PC-3 (cell line): ENCODE measurements around the gene CEACAM3. TPM values are rescaled to one million over a fixed set of nuclear protein-coding genes. Genes with fewer than 3 reads are reported as not detected.

Experiments used
- ATAC-seq: fragments of 200-7000 bp; cut with Tn5 transposase; 2 replicates; pipeline ENCODE4 v1.9.1; 2020; ENCODE audit warnings: mild to moderate bottlenecking, moderate library complexity
- BruUV-seq: library from RNA; stranded (reverse); fragments of 400-500 nt; replicated peaks from 2 replicates; lab custom pipeline; 2021; lab: Mats Ljungman, UMichigan
- CTCF ChIA-PET: fragments of 300-600 bp; sonication (Branson Sonifier 250); formaldehyde crosslinking; loops from one replicate; lab custom pipeline; 2022; ENCODE audit warnings: antibody characterized with exemption; lab: Charles Lee
- POLR2A ChIA-PET: fragments of 300-600 bp; sonication (Branson Sonifier 250); formaldehyde crosslinking; loops from one replicate; lab custom pipeline; 2022; ENCODE audit warnings: antibody characterized with exemption; ENCODE audit not compliant: unreplicated experiment; lab: Charles Lee
- DNase-seq: peaks from one replicate; pipeline ENCODE4 v3.0.0-alpha.2; 2015
- H2AFZ ChIP-seq: fragments of 300-600 bp; sonication (generic); 2 replicates; pipeline ENCODE4 v1.6.0; 2016; ENCODE audit warnings: antibody characterized with exemption, low read length
- H3F3A ChIP-seq: fragments of 300-600 bp; sonication (generic); one replicate; pipeline ENCODE4 v1.6.0; 2017; ENCODE audit warnings: antibody characterized with exemption, low read length, control low read depth, mild to moderate bottlenecking; ENCODE audit not compliant: unreplicated experiment
- H3K27ac ChIP-seq: fragments of 300-600 bp; sonication (generic); 2 replicates; pipeline ENCODE4 v1.5.1; 2016; ENCODE audit warnings: mild to moderate bottlenecking, low read length
- H3K27me3 ChIP-seq: fragments of 300-600 bp; sonication (generic); 2 replicates; pipeline ENCODE4 v1.6.1; 2016; ENCODE audit warnings: low read length, mixed read lengths
- H3K36me3 ChIP-seq: fragments of 300-600 bp; sonication (generic); 2 replicates; pipeline ENCODE4 v1.6.1; 2016; ENCODE audit warnings: low read depth, mixed run types, low read length, mixed read lengths
- H3K4me1 ChIP-seq: fragments of 300-600 bp; sonication (generic); 2 replicates; pipeline ENCODE4 v1.5.1; 2016; ENCODE audit warnings: low read length; ENCODE audit not compliant: insufficient read depth
- H3K4me2 ChIP-seq: fragments of 300-600 bp; sonication (generic); 2 replicates; pipeline ENCODE4 v1.6.0; 2016; ENCODE audit warnings: low read length
- H3K4me3 ChIP-seq: fragments of 300-600 bp; sonication (generic); 2 replicates; pipeline ENCODE4 v1.5.1; 2016; ENCODE audit warnings: mild to moderate bottlenecking, low read length, mixed read lengths
- H3K79me2 ChIP-seq: fragments of 300-600 bp; sonication (generic); 2 replicates; pipeline ENCODE4 v1.6.1; 2017; ENCODE audit warnings: low read length, mixed read lengths
- H3K9ac ChIP-seq: fragments of 300-600 bp; sonication (generic); 2 replicates; pipeline ENCODE4 v1.6.0; 2016; ENCODE audit warnings: mild to moderate bottlenecking, low read length
- H3K9me2 ChIP-seq: fragments of 300-600 bp; sonication (generic); replicated peaks from 2 replicates; pipeline ENCODE4 v1.6.1; 2016; ENCODE audit warnings: mixed run types, low read length, mixed read lengths
- H3K9me3 ChIP-seq: fragments of 300-600 bp; sonication (generic); 2 replicates; pipeline ENCODE4 v1.6.1; 2016; ENCODE audit warnings: low read length, mixed read lengths
- H4K20me1 ChIP-seq: fragments of 300-600 bp; sonication (generic); 2 replicates; pipeline ENCODE4 v1.6.1; 2016; ENCODE audit warnings: low read length, mixed read lengths
- CTCF ChIP-seq: fragments of 300-600 bp; sonication (generic); conservative IDR thresholded peaks from 2 replicates; pipeline ENCODE4 v1.5.1; 2017; ENCODE audit warnings: antibody characterized with exemption, low read depth, mild to moderate bottlenecking, low read length
- EZH2 ChIP-seq: fragments of 300-600 bp; sonication (generic); IDR thresholded peaks from one replicate; pipeline ENCODE4 v1.6.1; 2017; ENCODE audit warnings: antibody characterized with exemption, mild to moderate bottlenecking, low read length; ENCODE audit not compliant: unreplicated experiment
- EZH2phosphoT487 ChIP-seq: fragments of 300-600 bp; sonication (generic); IDR thresholded peaks from 2 replicates; pipeline ENCODE4 v1.6.1; 2018; ENCODE audit warnings: mild to moderate bottlenecking, antibody characterized with exemption, low read length, borderline replicate concordance
- intact Hi-C: fragments of 100-400 bp; cut with micrococcal nuclease; formaldehyde crosslinking; loops from 2 replicates; pipeline ENCODE4 v1.9.0; 2023
- total RNA-seq: library from RNA; depleted of rRNA; stranded (reverse); fragments of >200 nt; gene quantifications from 2 replicates; pipeline ENCODE4 v1.2.3, GENCODE V29; 2014

The CEACAM3 gene
- total RNA-seq, 1 experiment from 2014 or later, result not detected

DNA sequence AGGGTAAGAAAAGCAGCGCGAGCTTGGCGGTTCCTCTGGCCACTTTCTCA, 48.4 kb downstream of the CEACAM3 start, which contains the start of gene DMRTC2:
Gene DMRTC2 (plus strand): TSS at position 42 of the 50 bp plus-strand sequence. CDS start 2,387 bp downstream, outside the sequence.
- ATAC-seq, result no peak
- Histone ChIP-seq H3K27ac (no peak within 1 kb of the TSS), H2AFZ (no peak within 1 kb of the TSS), H3K9me3 (no peaks in the 10 kb centered on the region), H3K9me2 (no peaks in the 10 kb centered on the region), H3K9ac (no peak within 1 kb of the TSS), H3K36me3 (no peaks in the 10 kb centered on the region), H3K79me2 (no peaks in the 10 kb centered on the region), H3K4me2 (no peak within 1 kb of the TSS), H3K4me1 (no peaks in the 10 kb centered on the region), H3F3A (no peaks in the 10 kb centered on the region), H3K4me3 (no peak within 1 kb of the TSS), H4K20me1 (no peaks in the 10 kb centered on the region), H3K27me3 (no peaks in the 10 kb centered on the region)
- intact Hi-C loops, result no loop called here
- BruUV-seq, result no TSS peak
- DNase-seq, result no peak
- CTCF ChIA-PET, result no interaction called here
- TF ChIP-seq EZH2phosphoT487 (no peak), EZH2 (no peak), CTCF (no peak)
- POLR2A ChIA-PET, result no interaction called here

- CTCF ChIA-PET, result no interaction called here
- H3K4me1 ChIP-seq, result no peaks in the 10 kb centered on the region
Observed at GRCh38 chr19:41845051-41845590, 48.7 kb downstream of the CEACAM3 start.

More at GRCh38 chr19:41845051-41845590, 48.7 kb downstream of the CEACAM3 start:
- POLR2A ChIA-PET, result no interaction called here
- no peak overlapping the region for H3K4me3 ChIP-seq
- no peaks in the 10 kb centered on the region for H3F3A ChIP-seq
- H3K9me2 ChIP-seq, result no peaks in the 10 kb centered on the region
- DNase-seq, result no peak
- H3K27ac ChIP-seq, result no peak overlapping the region
- no TSS peak for BruUV-seq
- no peak for ATAC-seq
- intact Hi-C loops, result no loop called here
- no peaks in the 10 kb centered on the region for H3K36me3 ChIP-seq
- no peak overlapping the region for H3K4me2 ChIP-seq
- no peaks in the 10 kb centered on the region for H3K9me3 ChIP-seq
- H3K9ac ChIP-seq, result no peak overlapping the region
- H4K20me1 ChIP-seq, result no peaks in the 10 kb centered on the region
- no peaks in the 10 kb centered on the region for H3K79me2 ChIP-seq
- H3K27me3 ChIP-seq, result no peaks in the 10 kb centered on the region
- H2AFZ ChIP-seq, result no peak overlapping the region
- TF ChIP-seq CTCF, result no peak
- no peak for TF ChIP-seq EZH2phosphoT487
- TF ChIP-seq EZH2, result no peak
